ENCODE data around the gene PSIP1. TPM values are rescaled to one million over a fixed set of nuclear protein-coding genes. Genes with fewer than 3 reads are reported as not detected.

The PSIP1 gene
- polyA plus RNA-seq, 3 donors: 14.7 to 20.2 (median 19.8) TPM

- H3K36me3 Mint-ChIP-seq: no peaks in the 10 kb centered on the region
- Histone ChIP-seq H2AFZ (ENCODE audit: insufficient read depth, low read depth, low read length, poor library complexity, severe bottlenecking) (no peak overlapping the region), H3K27me3 (ENCODE audit: control insufficient read depth in 2 of 2, insufficient read depth in 2 of 2, low read length in 2 of 2) (no peaks in the 10 kb centered on the region), H3K9ac (ENCODE audit: insufficient read depth, low read length, poor library complexity, severe bottlenecking) (no peak overlapping the region), H3K27ac (ENCODE audit: low read depth in 1 of 2, low read length in 2 of 2) (no peak overlapping the region), H3K4me2 (replicated peaks; ENCODE audit: extremely low read depth, low read length, poor library complexity, severe bottlenecking) (no peak overlapping the region), H3K79me2 (ENCODE audit: insufficient read depth, low read length) (no peaks in the 10 kb centered on the region), H3K36me3 (replicated peaks in 1 of 2; ENCODE audit: control insufficient read depth in 1 of 2, insufficient read depth in 2 of 2, low read length in 2 of 2) (no peaks in the 10 kb centered on the region), H3K9me3 (replicated peaks in 1 of 2; ENCODE audit: control insufficient read depth in 1 of 2, insufficient read depth in 1 of 2, low read length in 2 of 2) (no peaks in the 10 kb centered on the region), H3K4me1 (ENCODE audit: control insufficient read depth in 1 of 2, insufficient read depth in 2 of 2, low read length in 2 of 2) (peaks cover 8% of the 10 kb centered on the region in 2 donors), H4K20me1 (ENCODE audit: insufficient read depth, low read length) (no peaks in the 10 kb centered on the region), H3K4me3 (replicated peaks in 1 of 3; ENCODE audit: low read depth in 2 of 3, low read length in 3 of 3) (no peak overlapping the region)
- no peak overlapping the region for H3K27ac Mint-ChIP-seq
- peaks cover 0 to 3% (median 0%) of the 10 kb centered on the region in 3 donors for H3K27me3 Mint-ChIP-seq (ENCODE audit: low read depth in 3 of 3)
- TF ChIP-seq CTCF (IDR thresholded peaks at IDR 0.05): no peak
- H3K4me3 Mint-ChIP-seq: no peak overlapping the region
- peaks cover 9% of the 10 kb centered on the region for H3K4me1 Mint-ChIP-seq
- DNase-seq: no peak
- WGBS (ENCODE audit: insufficient coverage): no CpG with 5 or more reads among the region's 2 CpGs
- intact Hi-C loops (cut with micrococcal nuclease): no loop called here
- H3K9me3 Mint-ChIP-seq: peaks cover 0 to 3% (median 0%) of the 10 kb centered on the region in 7 donors
Observed at GRCh38 chr9:15541872-15542271, 31.1 kb upstream of the PSIP1 start.

- Mint-ChIP-seq H3K27ac (no peak overlapping the region), H3K27me3 (ENCODE audit: low read depth in 3 of 3) (no peaks in the 10 kb centered on the region), H3K36me3 (no peaks in the 10 kb centered on the region), H3K4me3 (no peak overlapping the region), H3K9me3 (peaks cover 3 to 10% (median 6%) of the 10 kb centered on the region in 7 donors), H3K4me1 (peaks cover 2% of the 10 kb centered on the region)
- H3K79me2 ChIP-seq (ENCODE audit: insufficient read depth, low read length): no peaks in the 10 kb centered on the region
- no peaks in the 10 kb centered on the region for H3K27me3 ChIP-seq (ENCODE audit: control insufficient read depth in 2 of 2, insufficient read depth in 2 of 2, low read length in 2 of 2)
- H3K36me3 ChIP-seq (replicated peaks in 1 of 2; ENCODE audit: control insufficient read depth in 1 of 2, insufficient read depth in 2 of 2, low read length in 2 of 2): no peaks in the 10 kb centered on the region
- H3K9ac ChIP-seq (ENCODE audit: insufficient read depth, low read length, poor library complexity, severe bottlenecking): no peak overlapping the region
- WGBS (ENCODE audit: insufficient coverage): no CpG with 5 or more reads among the region's 1 CpG
- H3K4me1 ChIP-seq (ENCODE audit: control insufficient read depth in 1 of 2, insufficient read depth in 2 of 2, low read length in 2 of 2): no peaks in the 10 kb centered on the region
- intact Hi-C loops (cut with micrococcal nuclease): no loop called here
- no peak overlapping the region for H3K4me3 ChIP-seq (replicated peaks in 1 of 3; ENCODE audit: low read depth in 2 of 3, low read length in 3 of 3)
- no peak overlapping the region for H3K4me2 ChIP-seq (replicated peaks; ENCODE audit: extremely low read depth, low read length, poor library complexity, severe bottlenecking)
- no peaks in the 10 kb centered on the region for H4K20me1 ChIP-seq (ENCODE audit: insufficient read depth, low read length)
- peaks cover 0 to 5% of the 10 kb centered on the region in 2 donors for H3K9me3 ChIP-seq (replicated peaks in 1 of 2; ENCODE audit: control insufficient read depth in 1 of 2, insufficient read depth in 1 of 2, low read length in 2 of 2)
- H3K27ac ChIP-seq (ENCODE audit: low read depth in 1 of 2, low read length in 2 of 2): no peak overlapping the region
- TF ChIP-seq CTCF (IDR thresholded peaks at IDR 0.05): no peak
- DNase-seq: no peak
- no peak overlapping the region for H2AFZ ChIP-seq (ENCODE audit: insufficient read depth, low read depth, low read length, poor library complexity, severe bottlenecking)
Observed at GRCh38 chr9:15531380-15531779, 20.6 kb upstream of the PSIP1 start.

All from CD14-positive monocyte (primary cell).